SKM-1 (cell line): Measurements from ENCODE around the gene RAN.
"Not testable (repeated sequence)": the region's sequence is repeated elsewhere in the genome, so short reads cannot be mapped to it uniquely, and the experiment has no call there.

Source experiments
- DNase-seq: peaks from one replicate; lab custom pipeline; 2025; ENCODE audit not compliant: unreplicated experiment; lab: John Stamatoyannopoulos, UW

RAN gene

DNA sequence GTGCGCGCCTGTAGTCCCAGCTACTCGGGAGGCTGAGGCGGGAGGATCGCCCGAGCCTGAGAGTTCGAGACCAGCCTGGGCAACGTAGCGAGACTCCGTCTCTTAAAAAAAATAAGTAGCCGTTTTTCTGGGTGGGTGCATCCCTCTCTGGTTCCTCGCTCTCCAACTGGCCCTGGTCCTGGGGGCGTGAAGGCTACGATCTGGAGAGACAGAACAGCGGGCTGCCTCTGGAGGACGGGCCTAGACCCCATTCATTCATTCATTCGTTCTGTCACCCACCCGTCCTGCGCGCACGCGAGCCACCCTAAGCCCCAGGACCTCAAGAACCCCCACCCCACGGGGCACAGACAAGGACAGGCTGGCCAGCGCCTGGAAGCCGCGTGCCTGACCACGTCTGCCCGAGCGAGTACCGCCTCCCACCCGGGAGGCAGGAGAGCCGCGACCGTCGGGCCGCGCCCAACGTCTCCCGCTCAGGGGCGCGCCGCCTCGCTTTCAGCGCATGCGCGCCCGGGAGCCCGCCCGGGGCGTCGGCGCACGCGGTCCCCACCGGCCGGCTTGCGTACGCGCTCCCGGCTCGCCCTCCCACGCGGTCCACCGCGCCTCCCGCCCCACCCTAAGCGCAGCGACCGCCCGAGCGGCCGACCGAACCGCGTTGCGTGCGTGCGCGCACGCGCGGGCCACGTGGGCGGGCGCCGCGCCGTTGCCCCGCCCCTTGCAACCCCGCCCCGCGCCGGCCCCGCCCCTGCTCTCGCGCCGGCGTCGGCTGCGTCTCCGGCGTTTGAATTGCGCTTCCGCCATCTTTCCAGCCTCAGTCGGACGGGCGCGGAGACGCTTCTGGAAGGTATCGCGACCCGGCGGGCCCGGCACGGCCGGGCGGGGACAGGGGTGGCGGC is at the start of gene RAN:
RAN (plus strand) TSS at position 781 of the 893 bp plus-strand sequence. CDS start 528 bp downstream, outside the sequence.
- peak; percentile 54 for DNase-seq

- no peak for DNase-seq
Measured at GRCh38 chr12:130825771-130826150, 46.1 kb upstream of the RAN start.

DNA sequence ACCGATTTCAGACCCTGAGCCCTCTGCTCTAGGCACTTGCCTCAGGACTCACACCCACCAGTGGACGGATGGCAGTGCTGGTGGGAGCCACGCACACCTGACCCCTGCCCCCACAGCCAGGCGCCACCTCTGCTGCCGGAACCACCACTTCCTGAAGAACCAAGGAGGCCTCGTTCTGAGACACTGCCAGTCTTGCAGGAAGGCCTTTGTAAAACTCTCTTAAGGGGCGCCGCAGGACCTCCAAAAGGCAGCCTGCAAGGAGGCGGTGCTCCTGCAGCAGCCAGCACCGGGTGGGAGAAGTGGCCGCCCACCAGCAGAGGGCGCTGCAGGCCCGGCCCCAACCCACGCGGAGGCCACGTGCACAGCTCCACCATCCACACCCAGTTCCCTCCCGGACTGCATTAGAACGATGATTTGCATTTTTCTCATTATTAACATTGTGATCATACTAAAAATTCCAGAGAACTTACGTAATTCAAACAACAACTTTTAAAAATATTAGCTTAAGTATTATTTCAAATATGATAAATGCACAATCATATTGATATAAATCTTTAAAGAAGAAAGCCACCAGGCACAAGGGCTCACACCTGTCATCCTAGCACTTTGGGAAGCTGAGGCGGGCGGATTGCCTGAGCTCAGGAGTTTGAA is 45.6 kb upstream of the RAN start:
- no peak for DNase-seq

DNA sequence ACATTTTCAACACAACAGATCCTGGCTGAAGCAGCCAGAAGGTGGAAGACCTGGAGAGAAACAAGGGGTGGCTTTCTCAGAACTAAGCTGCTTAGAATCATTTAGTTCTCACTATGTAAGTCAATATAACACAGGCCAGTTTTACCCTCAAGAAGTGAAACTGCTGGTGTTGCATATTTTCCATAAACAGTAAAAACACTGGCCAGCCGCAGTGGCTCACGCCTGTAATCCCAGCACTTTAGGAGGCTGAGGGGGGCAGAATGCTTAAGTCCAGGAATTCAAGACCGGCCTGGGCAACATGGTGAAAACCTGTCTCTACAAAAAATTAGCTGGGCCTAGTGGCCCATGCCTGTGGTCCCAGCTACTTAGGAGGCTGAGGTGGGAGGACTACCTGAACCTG is 44.4 kb upstream of the RAN start:
- DNase-seq, result no peak

GRCh38 chr12:130828895-130829294 is 43.0 kb upstream of the RAN start:
- no peak for DNase-seq

GRCh38 chr12:130829391-130830245 is 42.2 kb upstream of the RAN start:
- DNase-seq, result no peak

GRCh38 chr12:130830246-130830551 is 41.7 kb upstream of the RAN start:
- no peak for DNase-seq

- no peak for DNase-seq
Measured at GRCh38 chr12:130831246-130831645, 40.6 kb upstream of the RAN start.

GRCh38 chr12:130831876-130832405 is 39.9 kb upstream of the RAN start:
- DNase-seq, result no peak

- no peak for DNase-seq
Measured at GRCh38 chr12:130832561-130833209, 39.2 kb upstream of the RAN start.

DNA sequence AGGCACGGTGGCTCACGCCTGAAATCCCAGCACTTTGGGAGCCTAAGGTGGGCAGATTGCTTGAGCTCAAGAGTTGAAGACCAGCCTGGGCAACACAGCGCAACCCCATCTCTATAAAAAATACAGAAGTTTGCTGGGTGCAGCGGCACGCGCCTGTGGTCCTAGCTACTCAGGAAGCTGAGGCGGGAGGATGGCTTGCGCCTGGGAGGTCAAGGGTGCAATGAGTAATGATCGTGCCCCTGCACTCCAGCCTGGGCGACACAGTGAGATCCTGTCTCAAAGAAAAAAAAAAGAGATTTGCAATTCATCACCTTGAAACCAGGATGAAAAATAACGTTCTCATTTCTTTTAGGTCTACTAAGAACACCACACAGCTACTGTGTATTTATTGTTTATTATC is 36.9 kb upstream of the RAN start:
- no peak for DNase-seq

GRCh38 chr12:130835436-130835835 is 36.4 kb upstream of the RAN start:
- no peak for DNase-seq

- DNase-seq, result no peak
Measured at GRCh38 chr12:130838284-130838950, 33.4 kb upstream of the RAN start.

GRCh38 chr12:130838951-130839769 is 32.7 kb upstream of the RAN start, which contains the start of gene STX2:
TSS of gene STX2 (minus strand) at chr12:130839250. CDS start at chr12:130839099, 151 bp downstream.
- DNase-seq, result peak; percentile 62

GRCh38 chr12:130839770-130840404 is 32.0 kb upstream of the RAN start:
- no peak for DNase-seq

DNA sequence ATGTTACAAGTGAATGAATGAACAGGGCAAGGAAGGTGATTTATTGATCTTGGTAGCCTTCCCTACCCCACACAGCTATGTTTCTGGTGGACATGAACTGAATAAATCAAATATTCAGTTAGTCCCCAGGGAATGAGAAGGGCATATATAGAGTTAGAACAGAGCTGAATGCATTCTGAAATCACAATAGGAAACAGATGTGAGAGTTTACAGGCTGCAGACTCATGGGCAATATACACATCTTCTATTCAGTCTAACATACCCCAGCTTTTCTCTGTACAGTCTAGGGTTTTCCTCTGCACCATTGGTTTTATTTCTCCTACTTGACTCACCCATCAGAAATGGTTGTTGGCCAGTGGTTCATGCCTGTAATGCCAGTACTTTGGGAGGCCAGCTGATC is 25.5 kb upstream of the RAN start:
- no peak for DNase-seq

GRCh38 chr12:130847112-130847511 is 24.8 kb upstream of the RAN start:
- no peak for DNase-seq

DNA sequence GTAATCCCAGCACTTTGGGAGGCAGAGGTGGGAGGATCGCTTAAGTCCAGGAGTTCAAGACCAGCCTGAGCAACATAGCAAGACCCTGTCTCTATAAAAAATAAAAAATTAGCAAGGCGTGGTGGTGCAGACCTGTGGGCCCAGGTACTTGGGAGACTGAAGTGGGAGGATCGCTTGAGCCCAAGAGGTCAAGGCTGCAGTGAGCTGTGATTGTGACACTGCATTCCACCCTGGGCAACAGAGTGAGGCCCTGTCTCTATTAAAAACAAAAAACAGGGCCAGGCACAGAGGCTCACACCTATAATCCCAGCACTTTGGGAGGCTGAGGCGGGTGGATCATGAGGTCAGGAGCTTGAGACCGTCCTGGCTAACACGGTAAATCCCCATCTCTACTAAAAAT is 23.8 kb upstream of the RAN start:
- not testable (repeated sequence) for DNase-seq

GRCh38 chr12:130848785-130849305 is 23.0 kb upstream of the RAN start:
- not testable (repeated sequence) for DNase-seq
